Chondrocyte (in vitro differentiated cells): ENCODE data around the gene SP100. TPM values are rescaled to one million over a fixed set of nuclear protein-coding genes. Genes with fewer than 3 reads are reported as not detected.

Experiments
- DNase-seq: peaks from one replicate; pipeline ENCODE4 v3.0.0; 2021; ENCODE audit warnings: mixed read lengths, low spot score
- H3K27ac Mint-ChIP-seq: one replicate; pipeline ENCODE4 v1.8.0; 2021; ENCODE audit warnings: mild to moderate bottlenecking, moderate library complexity, mixed read lengths; ENCODE audit not compliant: unreplicated experiment
- H3K27me3 Mint-ChIP-seq: 2 replicates; pipeline ENCODE4 v1.8.0; 2021; ENCODE audit warnings: low read depth, mixed read lengths
- H3K36me3 Mint-ChIP-seq: 2 replicates; pipeline ENCODE4 v1.8.0; 2021; ENCODE audit warnings: low read depth, mixed read lengths
- H3K4me1 Mint-ChIP-seq: 2 replicates; pipeline ENCODE4 v1.8.0; 2021; ENCODE audit warnings: low read depth, mild to moderate bottlenecking, mixed read lengths
- H3K4me3 Mint-ChIP-seq: one replicate; pipeline ENCODE4 v1.8.0; 2021; ENCODE audit warnings: mild to moderate bottlenecking, moderate library complexity, mixed read lengths; ENCODE audit not compliant: unreplicated experiment
- H3K9me3 Mint-ChIP-seq: 2 replicates; pipeline ENCODE4 v1.8.0; 2021; ENCODE audit warnings: low read depth, mixed read lengths
- total RNA-seq: library from RNA; stranded (reverse); gene quantifications from 3 replicates; pipeline ENCODE4 v1.2.1, GENCODE V29; 2021
- TF ChIP-seq, protein P1 (sequence below): fragments of 200-600 bp; sonication (generic); IDR thresholded peaks from 2 replicates; pipeline ENCODE4 v1.5.0; 2021; ENCODE audit warnings: antibody characterized with exemption, mild to moderate bottlenecking, moderate library complexity

SP100 gene
- total RNA-seq, 1 donor from 2014 or later, result 57.6 TPM

GRCh38 chr2:230591850-230592249, 175.8 kb downstream of the SP100 start:
- no peaks in the 10 kb centered on the region for H3K9me3 Mint-ChIP-seq
- no peaks in the 10 kb centered on the region for H3K36me3 Mint-ChIP-seq
- peaks cover 12% of the 10 kb centered on the region for H3K27me3 Mint-ChIP-seq
- H3K27ac Mint-ChIP-seq, result no peak overlapping the region
- no peak for DNase-seq
- TF ChIP-seq, protein P1, sequence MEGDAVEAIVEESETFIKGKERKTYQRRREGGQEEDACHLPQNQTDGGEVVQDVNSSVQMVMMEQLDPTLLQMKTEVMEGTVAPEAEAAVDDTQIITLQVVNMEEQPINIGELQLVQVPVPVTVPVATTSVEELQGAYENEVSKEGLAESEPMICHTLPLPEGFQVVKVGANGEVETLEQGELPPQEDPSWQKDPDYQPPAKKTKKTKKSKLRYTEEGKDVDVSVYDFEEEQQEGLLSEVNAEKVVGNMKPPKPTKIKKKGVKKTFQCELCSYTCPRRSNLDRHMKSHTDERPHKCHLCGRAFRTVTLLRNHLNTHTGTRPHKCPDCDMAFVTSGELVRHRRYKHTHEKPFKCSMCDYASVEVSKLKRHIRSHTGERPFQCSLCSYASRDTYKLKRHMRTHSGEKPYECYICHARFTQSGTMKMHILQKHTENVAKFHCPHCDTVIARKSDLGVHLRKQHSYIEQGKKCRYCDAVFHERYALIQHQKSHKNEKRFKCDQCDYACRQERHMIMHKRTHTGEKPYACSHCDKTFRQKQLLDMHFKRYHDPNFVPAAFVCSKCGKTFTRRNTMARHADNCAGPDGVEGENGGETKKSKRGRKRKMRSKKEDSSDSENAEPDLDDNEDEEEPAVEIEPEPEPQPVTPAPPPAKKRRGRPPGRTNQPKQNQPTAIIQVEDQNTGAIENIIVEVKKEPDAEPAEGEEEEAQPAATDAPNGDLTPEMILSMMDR, result no peak
- peaks cover 2% of the 10 kb centered on the region for H3K4me1 Mint-ChIP-seq
- H3K4me3 Mint-ChIP-seq, result no peak overlapping the region

DNA sequence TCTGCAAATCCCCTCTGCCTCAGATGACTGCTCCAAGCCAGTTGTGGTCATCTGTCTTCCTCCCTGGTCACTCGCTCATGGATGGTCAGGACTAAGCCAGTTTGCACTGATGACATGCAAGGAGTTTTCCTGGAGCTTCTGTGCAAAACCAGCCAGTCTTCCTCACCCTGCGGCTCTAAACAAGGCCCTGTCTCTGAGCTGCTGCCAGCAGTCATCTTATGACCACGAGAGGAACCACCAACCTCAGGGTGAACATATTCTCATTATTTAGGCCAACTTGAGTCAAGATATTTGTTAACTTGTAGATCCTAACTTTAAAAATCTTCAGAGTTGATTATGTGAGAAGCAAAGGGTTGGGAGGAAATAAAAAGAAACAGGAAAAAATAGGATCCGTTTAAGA, 176.8 kb downstream of the SP100 start:
- Mint-ChIP-seq H3K36me3 (no peaks in the 10 kb centered on the region), H3K4me1 (no peaks in the 10 kb centered on the region), H3K27ac (no peak overlapping the region), H3K4me3 (no peak overlapping the region), H3K9me3 (no peaks in the 10 kb centered on the region), H3K27me3 (peaks cover 19% of the 10 kb centered on the region)
- TF ChIP-seq, protein P1, result no peak
- no peak for DNase-seq

Other genes with a start within 250 kb of the SP100 start
- 11.3 to 13.9 TPM (median 12.9 TPM) in 3 replicates for gene SP110, start 196.2 kb upstream of the SP100 start, total RNA-seq
- 0.60 TPM in 1 of 3 replicates, not detected in the others for gene SP140, start 190.5 kb upstream of the SP100 start, total RNA-seq
- gene SP140L, start 89.0 kb upstream of the SP100 start, total RNA-seq, result 20.6 to 21.9 TPM (median 21.3 TPM) in 3 replicates